Measurements from ENCODE around the gene WWOX.
A peak's percentile ranks its signal among the peaks of the same experiment; 100 is the strongest.

The WWOX gene

GRCh38 chr16:78945336-78945735 is 845.9 kb downstream of the WWOX start:
- DNase-seq (ENCODE audit: low spot score): no peak
- H3K9me3 Mint-ChIP-seq: no peaks in the 10 kb centered on the region
- H3K4me1 Mint-ChIP-seq (ENCODE audit: low read depth): no peaks in the 10 kb centered on the region
- no peak overlapping the region for H3K4me3 Mint-ChIP-seq
- no peaks in the 10 kb centered on the region for H3K36me3 Mint-ChIP-seq (ENCODE audit: low read depth)
- H3K27ac Mint-ChIP-seq: no peak overlapping the region
- H3K27me3 Mint-ChIP-seq (ENCODE audit: low read depth): peaks cover 5% of the 10 kb centered on the region

DNA sequence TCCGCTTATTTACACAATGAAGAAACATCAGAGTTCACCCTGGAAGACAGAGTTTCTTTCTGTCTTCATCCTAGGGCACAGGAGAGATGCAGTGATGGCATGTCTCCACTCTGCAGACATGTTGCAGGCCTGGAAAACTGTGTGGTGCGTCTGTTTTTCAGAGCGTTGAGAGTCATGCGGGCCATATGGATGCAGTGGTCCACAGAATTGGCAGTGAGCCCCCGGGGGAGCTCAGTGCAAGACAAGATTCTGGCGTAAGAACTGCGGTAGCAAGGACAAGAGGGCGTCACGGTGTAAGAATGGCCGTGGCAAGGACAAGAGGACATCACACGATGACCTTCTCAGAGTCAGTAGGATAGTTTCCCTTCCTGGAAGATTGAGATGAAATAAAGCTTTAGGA is 847.1 kb downstream of the WWOX start:
- no peak for DNase-seq (ENCODE audit: low spot score)
- H3K4me1 Mint-ChIP-seq (ENCODE audit: low read depth): no peaks in the 10 kb centered on the region
- H3K36me3 Mint-ChIP-seq (ENCODE audit: low read depth): no peaks in the 10 kb centered on the region
- no peak overlapping the region for H3K4me3 Mint-ChIP-seq
- no peak overlapping the region for H3K27ac Mint-ChIP-seq
- H3K27me3 Mint-ChIP-seq (ENCODE audit: low read depth): peaks cover 5% of the 10 kb centered on the region
- H3K9me3 Mint-ChIP-seq: no peaks in the 10 kb centered on the region

DNA sequence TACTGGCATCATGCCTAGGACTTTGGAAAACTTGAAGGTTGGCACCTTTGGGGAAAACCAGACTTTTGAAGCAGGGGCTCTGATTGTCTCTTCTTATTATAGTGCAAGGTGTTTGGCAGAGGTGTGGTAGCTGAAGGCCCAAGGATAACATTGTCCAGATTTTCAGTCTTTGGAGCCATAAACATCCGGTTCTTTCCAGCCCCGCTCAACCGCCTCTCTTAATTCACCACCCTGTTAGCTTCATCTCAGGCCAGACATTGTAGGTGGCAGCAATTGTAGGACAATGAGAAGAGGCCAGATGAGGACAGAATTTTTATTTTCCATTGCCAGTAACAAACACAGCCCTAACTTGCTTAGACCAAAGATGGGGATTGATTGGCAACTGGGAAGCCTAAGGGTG is 851.3 kb downstream of the WWOX start:
- H3K9me3 Mint-ChIP-seq: no peaks in the 10 kb centered on the region
- H3K27ac Mint-ChIP-seq: no peak overlapping the region
- no peak for DNase-seq (ENCODE audit: low spot score)
- peaks cover 2% of the 10 kb centered on the region for H3K27me3 Mint-ChIP-seq (ENCODE audit: low read depth)
- no peaks in the 10 kb centered on the region for H3K4me1 Mint-ChIP-seq (ENCODE audit: low read depth)
- no peaks in the 10 kb centered on the region for H3K36me3 Mint-ChIP-seq (ENCODE audit: low read depth)
- H3K4me3 Mint-ChIP-seq: no peak overlapping the region

DNA sequence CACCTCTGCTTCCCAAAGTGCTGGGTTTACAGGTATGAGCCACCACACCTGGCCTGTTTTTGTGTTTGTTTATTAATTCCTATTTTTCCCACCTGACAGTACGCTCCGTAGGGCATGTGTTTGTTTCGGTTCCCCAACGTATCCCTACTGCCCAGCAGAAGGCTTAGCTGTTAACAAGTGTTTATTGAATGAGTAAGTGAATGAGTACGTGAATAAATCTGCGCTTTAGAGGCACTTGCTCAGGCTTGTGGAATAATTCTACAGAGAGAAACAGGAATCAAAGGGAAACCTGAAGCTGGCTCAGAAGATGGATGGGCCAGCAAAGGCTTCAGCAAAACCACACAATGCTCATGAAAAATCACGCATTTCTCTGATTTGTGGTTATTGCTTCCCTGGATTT is 853.2 kb downstream of the WWOX start:
- no peak for DNase-seq (ENCODE audit: low spot score)
- Mint-ChIP-seq H3K4me1 (ENCODE audit: low read depth) (no peaks in the 10 kb centered on the region), H3K9me3 (no peaks in the 10 kb centered on the region), H3K27ac (no peak overlapping the region), H3K27me3 (ENCODE audit: low read depth) (peaks cover 2% of the 10 kb centered on the region), H3K36me3 (ENCODE audit: low read depth) (no peaks in the 10 kb centered on the region), H3K4me3 (no peak overlapping the region)

DNA sequence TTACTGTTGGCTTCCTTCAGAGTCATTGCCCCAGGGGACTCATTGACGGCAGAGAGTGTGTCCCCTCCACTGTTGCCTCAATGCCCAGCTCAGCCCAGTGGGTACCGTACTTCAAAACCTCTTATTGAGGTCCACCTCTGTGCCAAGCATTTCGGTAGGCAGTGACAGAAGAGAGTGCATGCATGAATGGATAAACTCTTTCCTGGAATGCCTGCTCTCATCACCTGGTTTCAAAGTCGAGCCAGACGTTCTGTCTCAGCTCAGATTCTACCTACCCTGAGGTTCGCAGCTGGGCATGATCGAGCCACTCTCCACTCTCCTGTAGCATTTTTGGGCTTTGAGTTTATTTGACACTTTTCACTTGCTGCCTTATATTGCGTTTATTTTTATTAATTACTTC is 854.1 kb downstream of the WWOX start:
- Mint-ChIP-seq H3K4me3 (no peak overlapping the region), H3K36me3 (ENCODE audit: low read depth) (no peaks in the 10 kb centered on the region), H3K27me3 (ENCODE audit: low read depth) (peaks cover 2% of the 10 kb centered on the region), H3K27ac (no peak overlapping the region), H3K9me3 (no peaks in the 10 kb centered on the region), H3K4me1 (ENCODE audit: low read depth) (no peaks in the 10 kb centered on the region)
- no peak for DNase-seq (ENCODE audit: low spot score)

GRCh38 chr16:78955206-78955605 is 855.8 kb downstream of the WWOX start:
- Mint-ChIP-seq H3K36me3 (ENCODE audit: low read depth) (no peaks in the 10 kb centered on the region), H3K4me3 (no peak overlapping the region), H3K4me1 (ENCODE audit: low read depth) (no peaks in the 10 kb centered on the region), H3K27me3 (ENCODE audit: low read depth) (no peaks in the 10 kb centered on the region), H3K9me3 (no peaks in the 10 kb centered on the region), H3K27ac (no peak overlapping the region)
- DNase-seq (ENCODE audit: low spot score): no peak

DNA sequence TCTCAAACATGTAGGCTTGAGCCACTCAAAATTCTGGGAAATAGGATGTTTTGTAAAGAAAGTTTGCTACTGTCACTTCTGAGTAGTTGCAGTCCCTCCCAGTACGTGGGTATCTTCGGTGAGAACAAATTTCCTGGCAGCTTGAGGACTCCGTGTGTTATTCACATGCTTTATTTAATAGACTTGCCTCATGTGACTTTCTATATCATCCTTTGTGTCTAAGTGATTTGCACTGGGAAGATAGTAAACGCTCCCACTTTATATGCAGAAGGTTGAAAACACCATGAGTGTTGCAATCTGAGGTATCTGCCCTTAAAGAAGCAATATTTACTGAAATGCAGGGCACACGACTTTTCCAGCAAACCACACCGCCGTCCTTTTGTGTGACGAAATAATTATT is 857.4 kb downstream of the WWOX start:
- no peaks in the 10 kb centered on the region for H3K36me3 Mint-ChIP-seq (ENCODE audit: low read depth)
- peaks cover 4% of the 10 kb centered on the region for H3K4me1 Mint-ChIP-seq (ENCODE audit: low read depth)
- H3K9me3 Mint-ChIP-seq: no peaks in the 10 kb centered on the region
- no peak for DNase-seq (ENCODE audit: low spot score)
- no peaks in the 10 kb centered on the region for H3K27me3 Mint-ChIP-seq (ENCODE audit: low read depth)
- H3K27ac Mint-ChIP-seq: no peak overlapping the region
- H3K4me3 Mint-ChIP-seq: no peak overlapping the region

GRCh38 chr16:78957317-78958100 is 858.1 kb downstream of the WWOX start:
- H3K9me3 Mint-ChIP-seq: no peaks in the 10 kb centered on the region
- no peak overlapping the region for H3K4me3 Mint-ChIP-seq
- peak; percentile 4 for DNase-seq (ENCODE audit: low spot score)
- H3K4me1 Mint-ChIP-seq (ENCODE audit: low read depth): peaks cover 9% of the 10 kb centered on the region
- H3K36me3 Mint-ChIP-seq (ENCODE audit: low read depth): no peaks in the 10 kb centered on the region
- H3K27me3 Mint-ChIP-seq (ENCODE audit: low read depth): no peaks in the 10 kb centered on the region
- no peak overlapping the region for H3K27ac Mint-ChIP-seq

DNA sequence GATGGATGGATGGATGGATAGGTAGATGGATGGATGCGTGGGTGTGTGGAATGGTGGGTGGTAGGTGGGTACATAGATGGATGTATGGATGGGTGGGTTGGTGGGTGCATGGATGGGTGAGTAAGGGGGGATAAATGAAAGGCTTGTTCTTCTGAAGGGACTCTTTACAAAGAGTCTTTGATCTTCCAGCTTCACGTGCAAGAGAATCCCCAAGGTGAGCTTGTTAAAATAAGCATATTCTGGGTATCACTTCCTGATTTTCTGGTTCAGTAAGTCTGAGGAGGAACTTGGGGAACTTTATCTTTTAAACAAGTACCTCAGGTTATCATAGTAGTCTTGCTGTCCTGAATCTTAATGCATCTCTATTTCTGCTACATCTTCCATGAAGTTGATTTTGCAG is 862.0 kb downstream of the WWOX start:
- H3K9me3 Mint-ChIP-seq: peaks cover 12% of the 10 kb centered on the region

GRCh38 chr16:78962457-78962929 is 863.0 kb downstream of the WWOX start:
- Mint-ChIP-seq H3K4me1 (ENCODE audit: low read depth) (peaks cover 13% of the 10 kb centered on the region), H3K4me3 (no peak overlapping the region), H3K27ac (peak overlapping the region; percentile 47), H3K27me3 (ENCODE audit: low read depth) (no peaks in the 10 kb centered on the region), H3K36me3 (ENCODE audit: low read depth) (peaks cover 3% of the 10 kb centered on the region), H3K9me3 (peaks cover 12% of the 10 kb centered on the region)
- peak; percentile 4 for DNase-seq (ENCODE audit: low spot score)

More for the DNA sequence above, 862.0 kb downstream of the WWOX start:
- Mint-ChIP-seq H3K4me1 (ENCODE audit: low read depth) (peaks cover 13% of the 10 kb centered on the region), H3K27me3 (ENCODE audit: low read depth) (no peaks in the 10 kb centered on the region), H3K27ac (no peak overlapping the region), H3K36me3 (ENCODE audit: low read depth) (peaks cover 3% of the 10 kb centered on the region), H3K4me3 (no peak overlapping the region)
- no peak for DNase-seq (ENCODE audit: low spot score)

DNA sequence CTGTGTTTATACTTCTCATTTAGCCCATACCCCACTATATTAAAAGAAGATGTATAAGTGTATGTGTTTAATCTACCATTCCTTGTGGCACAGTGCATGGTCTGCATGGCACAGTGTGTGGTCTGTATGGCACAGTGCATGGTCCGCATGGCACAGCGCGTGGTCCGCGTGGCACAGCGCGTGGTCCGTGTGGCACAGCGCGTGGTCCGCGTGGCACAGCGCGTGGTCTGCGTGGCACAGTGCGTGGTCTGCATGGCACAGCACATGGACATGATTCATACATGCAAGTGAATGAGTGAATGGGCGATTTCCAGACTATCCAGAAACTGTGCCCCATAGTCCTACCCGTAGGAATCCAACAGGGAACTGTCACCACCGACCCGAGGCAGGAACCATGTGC is 868.5 kb downstream of the WWOX start:
- peaks cover 9% of the 10 kb centered on the region for H3K9me3 Mint-ChIP-seq
- no peak overlapping the region for H3K27ac Mint-ChIP-seq
- H3K27me3 Mint-ChIP-seq (ENCODE audit: low read depth): no peaks in the 10 kb centered on the region
- H3K4me3 Mint-ChIP-seq: no peak overlapping the region
- peaks cover 3% of the 10 kb centered on the region for H3K36me3 Mint-ChIP-seq (ENCODE audit: low read depth)
- no peak for DNase-seq (ENCODE audit: low spot score)
- peaks cover 1% of the 10 kb centered on the region for H3K4me1 Mint-ChIP-seq (ENCODE audit: low read depth)

DNA sequence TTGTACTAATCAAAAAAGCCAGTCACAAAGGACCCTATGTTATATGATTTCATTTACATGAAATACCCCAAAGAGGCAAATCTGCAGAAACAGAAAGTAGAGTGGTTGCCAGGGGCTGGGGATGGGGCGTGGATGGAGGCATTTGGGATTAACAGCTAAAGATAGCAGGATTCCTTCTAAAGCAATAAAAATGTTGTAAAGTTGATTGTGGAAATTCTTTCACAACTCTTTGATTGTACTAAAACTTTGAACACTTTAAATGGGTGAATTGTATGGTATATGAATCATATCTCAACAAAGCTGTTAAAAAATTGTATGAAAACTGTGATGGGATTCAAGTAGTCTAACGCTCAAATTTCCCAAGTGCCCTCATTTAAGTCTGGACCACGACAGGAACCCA is 870.3 kb downstream of the WWOX start:
- no peak for DNase-seq (ENCODE audit: low spot score)
- Mint-ChIP-seq H3K4me1 (ENCODE audit: low read depth) (no peaks in the 10 kb centered on the region), H3K4me3 (no peak overlapping the region), H3K27ac (no peak overlapping the region), H3K9me3 (no peaks in the 10 kb centered on the region), H3K27me3 (ENCODE audit: low read depth) (no peaks in the 10 kb centered on the region), H3K36me3 (ENCODE audit: low read depth) (no peaks in the 10 kb centered on the region)

- Mint-ChIP-seq H3K27ac (no peak overlapping the region), H3K9me3 (no peaks in the 10 kb centered on the region), H3K27me3 (ENCODE audit: low read depth) (no peaks in the 10 kb centered on the region), H3K4me3 (no peak overlapping the region), H3K36me3 (ENCODE audit: low read depth) (no peaks in the 10 kb centered on the region), H3K4me1 (ENCODE audit: low read depth) (no peaks in the 10 kb centered on the region)
- no peak for DNase-seq (ENCODE audit: low spot score)
Measured at GRCh38 chr16:78970650-78971049, 871.2 kb downstream of the WWOX start.

DNA sequence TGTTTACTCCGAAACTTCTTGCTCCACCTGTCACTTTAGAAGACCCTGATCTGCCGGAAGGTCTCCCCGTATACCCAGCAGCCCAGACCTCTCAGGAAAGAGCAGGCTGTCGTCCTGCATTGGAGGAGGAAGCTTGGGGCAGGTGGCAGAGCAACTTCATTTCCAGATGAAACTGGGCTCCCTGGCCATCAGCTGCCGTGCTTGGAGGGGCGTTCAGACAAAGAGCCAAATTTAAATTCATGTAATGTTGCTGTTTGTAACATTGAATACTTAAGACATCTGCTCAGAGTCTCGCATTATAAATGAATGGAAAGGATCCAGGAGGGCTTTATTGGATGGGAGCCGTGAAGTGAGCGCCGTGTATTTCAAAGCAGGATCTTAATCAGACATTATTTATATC is 872.6 kb downstream of the WWOX start:
- Mint-ChIP-seq H3K27me3 (ENCODE audit: low read depth) (no peaks in the 10 kb centered on the region), H3K27ac (no peak overlapping the region), H3K36me3 (ENCODE audit: low read depth) (no peaks in the 10 kb centered on the region), H3K4me1 (ENCODE audit: low read depth) (no peaks in the 10 kb centered on the region), H3K4me3 (no peak overlapping the region), H3K9me3 (no peaks in the 10 kb centered on the region)
- DNase-seq (ENCODE audit: low spot score): no peak

GRCh38 chr16:78972986-78973385 is 873.5 kb downstream of the WWOX start:
- H3K27ac Mint-ChIP-seq: no peak overlapping the region
- no peak overlapping the region for H3K4me3 Mint-ChIP-seq
- H3K9me3 Mint-ChIP-seq: no peaks in the 10 kb centered on the region
- no peaks in the 10 kb centered on the region for H3K27me3 Mint-ChIP-seq (ENCODE audit: low read depth)
- no peaks in the 10 kb centered on the region for H3K4me1 Mint-ChIP-seq (ENCODE audit: low read depth)
- H3K36me3 Mint-ChIP-seq (ENCODE audit: low read depth): no peaks in the 10 kb centered on the region
- no peak for DNase-seq (ENCODE audit: low spot score)
